ENCODE measurements around the gene EPHB2. TPM values are rescaled to one million over a fixed set of nuclear protein-coding genes. Genes with fewer than 3 reads are reported as not detected.

Gene EPHB2
- total and polyA plus RNA-seq, 9 donors, result 10.7 to 31.7 (median 20.4) TPM

GRCh38 chr1:22900451-22900850 lies 189.8 kb downstream of the EPHB2 start:
- peaks cover 7% of the 10 kb centered on the region for H3K36me3 ChIP-seq (ENCODE audit: control insufficient read depth, insufficient read depth, low read length)
- no peak overlapping the region for H3K27ac ChIP-seq (ENCODE audit: low read length)
- H3K4me1 ChIP-seq (ENCODE audit: control insufficient read depth, insufficient read depth, low read length), result no peaks in the 10 kb centered on the region
- 17% methylated on average over 2 of the region's 3 CpGs for WGBS (ENCODE audit: insufficient coverage)
- DNase-seq, result no peak
- no peaks in the 10 kb centered on the region for H3K9me3 ChIP-seq (replicated peaks; ENCODE audit: control insufficient read depth, low read depth, low read length)
- peaks cover 3% of the 10 kb centered on the region for H3K27me3 ChIP-seq (ENCODE audit: control insufficient read depth, insufficient read depth, low read length)
- no peak overlapping the region for H3K4me3 ChIP-seq (ENCODE audit: low read length)

GRCh38 chr1:22903113-22903512 lies 192.5 kb downstream of the EPHB2 start:
- no peak for DNase-seq
- Histone ChIP-seq H3K36me3 (ENCODE audit: control insufficient read depth, insufficient read depth, low read length) (peaks cover 20% of the 10 kb centered on the region), H3K27ac (ENCODE audit: low read length) (no peak overlapping the region), H3K4me1 (ENCODE audit: control insufficient read depth, insufficient read depth, low read length) (peaks cover 1% of the 10 kb centered on the region), H3K9me3 (replicated peaks; ENCODE audit: control insufficient read depth, low read depth, low read length) (no peaks in the 10 kb centered on the region), H3K4me3 (ENCODE audit: low read length) (no peak overlapping the region), H3K27me3 (ENCODE audit: control insufficient read depth, insufficient read depth, low read length) (peaks cover 3% of the 10 kb centered on the region)
- WGBS (ENCODE audit: insufficient coverage), result 94% methylated on average over 2 of the region's 3 CpGs

DNA sequence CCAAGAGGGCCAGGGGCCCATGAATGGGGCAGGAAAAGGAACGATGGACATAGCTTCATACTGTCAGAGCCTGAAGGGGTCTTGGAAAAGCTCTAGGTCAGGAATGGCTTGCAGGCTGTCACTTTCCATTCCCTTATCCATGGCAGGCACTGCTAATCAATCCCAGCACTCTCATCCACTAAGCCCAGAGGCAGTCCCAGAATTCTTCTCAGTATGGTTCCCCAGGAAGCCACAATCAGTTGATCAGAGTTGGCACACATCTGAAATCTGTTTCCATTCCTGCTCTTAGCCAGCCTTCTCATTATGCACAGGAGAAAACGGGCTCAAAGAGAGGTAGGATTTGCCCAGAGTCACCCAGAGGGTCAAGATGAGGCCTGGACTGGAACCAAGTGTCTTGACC lies 196.3 kb downstream of the EPHB2 start:
- no peak overlapping the region for H3K4me3 ChIP-seq (ENCODE audit: low read length)
- no peak for DNase-seq
- 80% methylated on average over 1 of the region's 2 CpGs for WGBS (ENCODE audit: insufficient coverage)
- H3K36me3 ChIP-seq (ENCODE audit: control insufficient read depth, insufficient read depth, low read length), result peaks cover 41% of the 10 kb centered on the region
- H3K4me1 ChIP-seq (ENCODE audit: control insufficient read depth, insufficient read depth, low read length), result peaks cover 12% of the 10 kb centered on the region
- no peaks in the 10 kb centered on the region for H3K9me3 ChIP-seq (replicated peaks; ENCODE audit: control insufficient read depth, low read depth, low read length)
- no peaks in the 10 kb centered on the region for H3K27me3 ChIP-seq (ENCODE audit: control insufficient read depth, insufficient read depth, low read length)
- H3K27ac ChIP-seq (ENCODE audit: low read length), result no peak overlapping the region

GRCh38 chr1:22907528-22907927 lies 196.9 kb downstream of the EPHB2 start:
- WGBS (ENCODE audit: insufficient coverage), result 71% methylated on average over 3 of the region's 3 CpGs
- H3K4me1 ChIP-seq (ENCODE audit: control insufficient read depth, insufficient read depth, low read length), result peaks cover 12% of the 10 kb centered on the region
- no peak overlapping the region for H3K27ac ChIP-seq (ENCODE audit: low read length)
- DNase-seq, result no peak
- no peaks in the 10 kb centered on the region for H3K9me3 ChIP-seq (replicated peaks; ENCODE audit: control insufficient read depth, low read depth, low read length)
- no peaks in the 10 kb centered on the region for H3K27me3 ChIP-seq (ENCODE audit: control insufficient read depth, insufficient read depth, low read length)
- H3K36me3 ChIP-seq (ENCODE audit: control insufficient read depth, insufficient read depth, low read length), result peaks cover 45% of the 10 kb centered on the region
- H3K4me3 ChIP-seq (ENCODE audit: low read length), result no peak overlapping the region

DNA sequence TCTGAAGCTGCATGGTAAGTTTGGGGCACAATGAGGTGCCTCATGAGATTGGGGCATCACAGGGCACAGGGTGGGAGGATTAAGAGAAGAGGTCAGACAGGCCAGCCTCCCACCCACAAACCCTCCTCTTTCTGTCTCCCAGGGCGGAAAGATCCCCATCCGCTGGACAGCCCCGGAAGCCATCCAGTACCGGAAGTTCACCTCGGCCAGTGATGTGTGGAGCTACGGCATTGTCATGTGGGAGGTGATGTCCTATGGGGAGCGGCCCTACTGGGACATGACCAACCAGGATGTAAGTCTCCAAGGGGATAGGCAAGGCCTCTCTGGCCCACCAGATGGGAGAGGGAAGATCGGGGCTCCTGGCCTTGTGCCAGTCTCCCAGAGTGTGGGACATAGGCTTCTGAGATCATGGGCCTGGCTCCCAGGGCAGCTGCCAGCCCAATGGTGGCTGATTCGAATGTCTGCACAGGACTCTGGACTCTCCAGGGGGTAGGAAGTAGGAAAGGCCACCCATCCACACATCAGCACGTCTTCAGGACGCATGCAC lies 198.3 kb downstream of the EPHB2 start:
- no peak for DNase-seq
- Histone ChIP-seq H3K36me3 (ENCODE audit: control insufficient read depth, insufficient read depth, low read length) (peaks cover 45% of the 10 kb centered on the region), H3K9me3 (replicated peaks; ENCODE audit: control insufficient read depth, low read depth, low read length) (no peaks in the 10 kb centered on the region), H3K27me3 (ENCODE audit: control insufficient read depth, insufficient read depth, low read length) (no peaks in the 10 kb centered on the region), H3K4me1 (ENCODE audit: control insufficient read depth, insufficient read depth, low read length) (peaks cover 20% of the 10 kb centered on the region), H3K27ac (ENCODE audit: low read length) (no peak overlapping the region), H3K4me3 (ENCODE audit: low read length) (no peak overlapping the region)
- WGBS (ENCODE audit: insufficient coverage), result 98% methylated on average over 6 of the region's 11 CpGs

DNA sequence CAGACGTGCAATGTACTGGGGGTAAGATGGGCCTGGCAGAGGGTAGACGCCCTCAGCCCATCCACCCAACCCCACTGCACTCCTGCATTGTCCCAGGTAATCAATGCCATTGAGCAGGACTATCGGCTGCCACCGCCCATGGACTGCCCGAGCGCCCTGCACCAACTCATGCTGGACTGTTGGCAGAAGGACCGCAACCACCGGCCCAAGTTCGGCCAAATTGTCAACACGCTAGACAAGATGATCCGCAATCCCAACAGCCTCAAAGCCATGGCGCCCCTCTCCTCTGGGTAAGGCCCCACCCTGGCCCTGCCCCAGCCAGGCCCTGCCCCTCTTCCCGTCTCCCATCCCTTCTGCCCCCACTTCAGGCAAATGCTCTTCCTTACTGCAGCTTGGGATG lies 199.6 kb downstream of the EPHB2 start:
- Histone ChIP-seq H3K36me3 (ENCODE audit: control insufficient read depth, insufficient read depth, low read length) (peaks cover 43% of the 10 kb centered on the region), H3K27ac (ENCODE audit: low read length) (no peak overlapping the region), H3K9me3 (replicated peaks; ENCODE audit: control insufficient read depth, low read depth, low read length) (no peaks in the 10 kb centered on the region), H3K4me1 (ENCODE audit: control insufficient read depth, insufficient read depth, low read length) (peaks cover 25% of the 10 kb centered on the region), H3K27me3 (ENCODE audit: control insufficient read depth, insufficient read depth, low read length) (no peaks in the 10 kb centered on the region), H3K4me3 (ENCODE audit: low read length) (no peak overlapping the region)
- no peak for DNase-seq
- 96% methylated on average over 8 of the region's 13 CpGs for WGBS (ENCODE audit: insufficient coverage)

DNA sequence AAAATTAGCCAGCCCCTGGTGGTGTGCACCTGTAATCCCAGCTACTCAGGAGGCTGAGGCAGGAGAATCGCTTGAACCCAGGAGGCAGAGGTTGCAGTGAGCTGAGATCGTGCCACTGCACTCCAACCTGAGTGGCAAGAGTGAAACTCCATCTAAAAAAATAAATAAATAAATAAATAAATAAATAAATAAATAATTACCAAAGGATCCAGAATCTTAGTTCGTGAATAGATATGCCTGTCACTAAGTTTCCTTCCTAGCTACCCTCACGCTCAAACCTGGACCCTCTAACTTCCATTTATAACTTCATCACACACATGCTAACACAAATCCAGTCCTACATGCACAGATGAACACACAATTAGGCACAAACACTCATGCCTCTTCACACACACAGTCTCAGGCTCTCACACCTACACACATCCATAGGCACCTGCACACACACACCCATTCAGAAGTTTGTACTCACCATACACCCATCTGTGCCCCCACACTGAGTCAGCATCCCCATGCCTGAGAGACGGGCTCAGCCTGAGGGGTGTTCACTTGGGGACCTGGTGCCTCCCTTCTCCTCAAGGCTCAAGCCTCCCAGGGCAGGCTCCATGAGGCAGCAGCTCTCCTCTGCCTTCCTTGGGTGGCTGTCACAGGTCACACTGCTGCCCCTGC lies 200.5 kb downstream of the EPHB2 start:
- WGBS (ENCODE audit: insufficient coverage), result 82% methylated on average over 3 of the region's 5 CpGs
- peaks cover 33% of the 10 kb centered on the region for H3K4me1 ChIP-seq (ENCODE audit: control insufficient read depth, insufficient read depth, low read length)
- no peak overlapping the region for H3K4me3 ChIP-seq (ENCODE audit: low read length)
- no peak for DNase-seq
- H3K36me3 ChIP-seq (ENCODE audit: control insufficient read depth, insufficient read depth, low read length), result peaks cover 43% of the 10 kb centered on the region
- H3K9me3 ChIP-seq (replicated peaks; ENCODE audit: control insufficient read depth, low read depth, low read length), result no peaks in the 10 kb centered on the region
- H3K27me3 ChIP-seq (ENCODE audit: control insufficient read depth, insufficient read depth, low read length), result no peaks in the 10 kb centered on the region
- no peak overlapping the region for H3K27ac ChIP-seq (ENCODE audit: low read length)

DNA sequence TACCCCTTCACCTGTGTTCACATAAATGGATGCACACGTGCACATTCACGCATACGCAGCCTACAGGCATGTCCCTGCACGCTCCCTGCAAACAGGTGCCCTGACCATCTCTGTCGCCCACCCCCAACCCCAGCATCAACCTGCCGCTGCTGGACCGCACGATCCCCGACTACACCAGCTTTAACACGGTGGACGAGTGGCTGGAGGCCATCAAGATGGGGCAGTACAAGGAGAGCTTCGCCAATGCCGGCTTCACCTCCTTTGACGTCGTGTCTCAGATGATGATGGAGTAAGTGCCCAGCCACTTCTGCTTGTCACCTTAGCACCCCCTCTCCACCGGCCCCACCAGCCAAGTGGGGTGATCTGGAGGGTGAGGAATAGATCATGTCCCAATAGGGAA lies 201.7 kb downstream of the EPHB2 start:
- Histone ChIP-seq H3K27me3 (ENCODE audit: control insufficient read depth, insufficient read depth, low read length) (no peaks in the 10 kb centered on the region), H3K4me3 (ENCODE audit: low read length) (no peak overlapping the region), H3K27ac (ENCODE audit: low read length) (no peak overlapping the region), H3K9me3 (replicated peaks; ENCODE audit: control insufficient read depth, low read depth, low read length) (no peaks in the 10 kb centered on the region), H3K4me1 (ENCODE audit: control insufficient read depth, insufficient read depth, low read length) (peaks cover 43% of the 10 kb centered on the region), H3K36me3 (ENCODE audit: control insufficient read depth, insufficient read depth, low read length) (peaks cover 32% of the 10 kb centered on the region)
- WGBS (ENCODE audit: insufficient coverage), result 92% methylated on average over 11 of the region's 16 CpGs
- no peak for DNase-seq

GRCh38 chr1:22913421-22914141 lies 202.9 kb downstream of the EPHB2 start:
- WGBS (ENCODE audit: insufficient coverage), result 53% methylated on average over 9 of the region's 24 CpGs
- Histone ChIP-seq H3K36me3 (ENCODE audit: control insufficient read depth, insufficient read depth, low read length) (peaks cover 21% of the 10 kb centered on the region), H3K4me1 (ENCODE audit: control insufficient read depth, insufficient read depth, low read length) (peaks cover 46% of the 10 kb centered on the region), H3K27me3 (ENCODE audit: control insufficient read depth, insufficient read depth, low read length) (no peaks in the 10 kb centered on the region), H3K9me3 (replicated peaks; ENCODE audit: control insufficient read depth, low read depth, low read length) (no peaks in the 10 kb centered on the region), H3K27ac (ENCODE audit: low read length) (no peak overlapping the region), H3K4me3 (ENCODE audit: low read length) (no peak overlapping the region)
- DNase-seq, result peak; percentile 71

DNA sequence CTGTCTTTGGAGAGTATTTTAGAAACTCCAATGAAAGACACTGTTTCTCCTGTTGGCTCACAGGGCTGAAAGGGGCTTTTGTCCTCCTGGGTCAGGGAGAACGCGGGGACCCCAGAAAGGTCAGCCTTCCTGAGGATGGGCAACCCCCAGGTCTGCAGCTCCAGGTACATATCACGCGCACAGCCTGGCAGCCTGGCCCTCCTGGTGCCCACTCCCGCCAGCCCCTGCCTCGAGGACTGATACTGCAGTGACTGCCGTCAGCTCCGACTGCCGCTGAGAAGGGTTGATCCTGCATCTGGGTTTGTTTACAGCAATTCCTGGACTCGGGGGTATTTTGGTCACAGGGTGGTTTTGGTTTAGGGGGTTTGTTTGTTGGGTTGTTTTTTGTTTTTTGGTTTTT lies 203.5 kb downstream of the EPHB2 start:
- Histone ChIP-seq H3K36me3 (ENCODE audit: control insufficient read depth, insufficient read depth, low read length) (peaks cover 16% of the 10 kb centered on the region), H3K4me3 (ENCODE audit: low read length) (no peak overlapping the region), H3K27ac (ENCODE audit: low read length) (no peak overlapping the region), H3K4me1 (ENCODE audit: control insufficient read depth, insufficient read depth, low read length) (peaks cover 41% of the 10 kb centered on the region), H3K9me3 (replicated peaks; ENCODE audit: control insufficient read depth, low read depth, low read length) (no peaks in the 10 kb centered on the region), H3K27me3 (ENCODE audit: control insufficient read depth, insufficient read depth, low read length) (no peaks in the 10 kb centered on the region)
- 78% methylated on average over 4 of the region's 10 CpGs for WGBS (ENCODE audit: insufficient coverage)
- no peak for DNase-seq
